Stimulated activated effector memory CD8-positive, alpha-beta T cell treated with anti-CD3 and anti-CD28 coated beads, Interleukin-12 subunit alpha, Interleukin-12 subunit beta, amount 100 ng/mL, for 72 hours (primary cell): Measurements from ENCODE around the gene FTO.

ENCODE experiments used
- ATAC-seq: fragments of 150-1000 bp; cut with Tn5 transposase; 2 replicates; pipeline ENCODE4 v1.10.0; 2021
- DNase-seq, 2 donors: peaks; one replicate each; pipeline ENCODE4 v3.0.0; 2021 to 2022; ENCODE audit warnings: low spot score in 2 of 2
- H3K27ac Mint-ChIP-seq: one replicate; pipeline ENCODE4 v1.8.0; 2022; ENCODE audit warnings: mild to moderate bottlenecking, mixed read lengths
- H3K36me3 Mint-ChIP-seq: one replicate; pipeline ENCODE4 v1.8.0; 2022; ENCODE audit warnings: mild to moderate bottlenecking, mixed read lengths
- H3K4me1 Mint-ChIP-seq: one replicate; pipeline ENCODE4 v1.8.0; 2022; ENCODE audit warnings: mixed read lengths
- H3K4me3 Mint-ChIP-seq: one replicate; pipeline ENCODE4 v1.8.0; 2022; ENCODE audit warnings: mild to moderate bottlenecking, mixed read lengths
- H3K9me3 Mint-ChIP-seq: one replicate; pipeline ENCODE4 v1.8.0; 2022; ENCODE audit warnings: mixed read lengths

Gene FTO

DNA sequence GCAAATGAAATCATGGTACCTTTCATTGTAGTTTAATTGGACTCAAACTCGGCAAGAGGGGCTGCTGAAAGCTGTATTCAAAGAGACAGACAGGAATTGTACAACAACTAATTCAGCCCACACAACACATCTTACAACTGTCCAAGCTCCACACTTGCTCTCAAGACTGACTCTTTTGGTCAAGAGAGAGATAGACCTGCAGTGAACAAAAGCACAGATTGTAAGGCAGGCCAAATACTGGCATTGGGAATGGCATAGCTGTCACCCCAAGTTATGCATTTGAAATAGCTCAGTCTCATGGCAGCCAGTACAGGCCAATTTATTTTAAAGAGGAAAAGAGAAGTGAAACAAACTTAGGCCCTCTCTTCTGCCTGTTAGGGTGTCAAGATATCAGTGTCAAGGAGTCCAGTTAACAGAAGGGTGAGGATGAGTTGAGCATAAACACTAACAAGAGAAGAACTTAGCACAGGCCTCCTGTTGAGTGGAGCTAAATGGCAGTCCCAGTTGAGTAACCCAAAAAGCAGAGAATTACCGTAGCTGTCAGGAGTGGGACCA is 366.9 kb downstream of the FTO start:
- ATAC-seq (no peak), DNase-seq (no peak)
- Mint-ChIP-seq H3K9me3 (no peaks in the 10 kb centered on the region), H3K4me3 (no peak overlapping the region), H3K36me3 (peaks cover 4% of the 10 kb centered on the region), H3K4me1 (no peaks in the 10 kb centered on the region), H3K27ac (no peak overlapping the region)

DNA sequence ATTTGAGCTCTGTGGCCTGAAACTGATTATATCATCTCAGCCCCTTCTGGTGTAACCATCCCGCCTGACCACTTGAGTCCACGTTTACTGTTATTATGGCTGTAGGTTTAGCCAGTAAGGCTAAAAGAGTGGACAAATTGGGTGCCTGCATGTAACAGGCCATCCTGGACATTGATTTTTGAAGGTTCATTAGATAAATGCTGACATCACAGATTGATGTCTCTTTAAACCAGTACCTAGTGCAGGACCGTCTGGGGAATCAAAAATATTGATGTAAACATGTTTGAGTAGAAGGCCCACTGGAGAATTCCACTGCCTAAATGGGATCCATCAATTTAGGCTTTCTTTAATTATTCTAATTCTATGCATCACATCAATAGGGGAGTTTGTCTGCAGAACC is 367.6 kb downstream of the FTO start:
- H3K4me3 Mint-ChIP-seq, result no peak overlapping the region

DNA sequence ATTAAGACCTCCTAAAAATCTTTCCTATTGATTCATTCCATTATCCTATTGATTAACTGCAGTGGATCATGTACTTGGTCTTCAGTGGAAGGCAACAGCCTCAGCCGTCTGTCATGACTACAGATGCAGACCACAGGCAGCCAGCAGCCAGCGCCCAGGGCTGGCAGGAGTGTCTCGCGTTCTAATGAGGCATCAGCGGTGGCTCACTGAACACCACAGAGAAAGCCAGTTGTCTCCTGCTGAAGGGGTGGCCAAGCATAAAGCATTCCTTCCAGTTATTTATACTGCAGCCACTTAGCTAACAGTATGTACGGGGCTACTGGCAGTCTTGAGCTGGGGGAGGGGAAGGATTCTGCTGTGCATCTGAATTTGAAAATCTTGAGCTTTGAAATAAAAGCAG is 368.3 kb downstream of the FTO start:
- peaks cover 4% of the 10 kb centered on the region for H3K36me3 Mint-ChIP-seq
- no peaks in the 10 kb centered on the region for H3K9me3 Mint-ChIP-seq
- ATAC-seq, result no peak
- DNase-seq, result no peak
- no peak overlapping the region for H3K4me3 Mint-ChIP-seq
- no peaks in the 10 kb centered on the region for H3K4me1 Mint-ChIP-seq
- H3K27ac Mint-ChIP-seq, result no peak overlapping the region

More for the DNA sequence above, 367.6 kb downstream of the FTO start:
- Mint-ChIP-seq H3K36me3 (peaks cover 4% of the 10 kb centered on the region), H3K9me3 (no peaks in the 10 kb centered on the region), H3K4me1 (no peaks in the 10 kb centered on the region), H3K27ac (no peak overlapping the region)
- DNase-seq, result no peak
- no peak for ATAC-seq

DNA sequence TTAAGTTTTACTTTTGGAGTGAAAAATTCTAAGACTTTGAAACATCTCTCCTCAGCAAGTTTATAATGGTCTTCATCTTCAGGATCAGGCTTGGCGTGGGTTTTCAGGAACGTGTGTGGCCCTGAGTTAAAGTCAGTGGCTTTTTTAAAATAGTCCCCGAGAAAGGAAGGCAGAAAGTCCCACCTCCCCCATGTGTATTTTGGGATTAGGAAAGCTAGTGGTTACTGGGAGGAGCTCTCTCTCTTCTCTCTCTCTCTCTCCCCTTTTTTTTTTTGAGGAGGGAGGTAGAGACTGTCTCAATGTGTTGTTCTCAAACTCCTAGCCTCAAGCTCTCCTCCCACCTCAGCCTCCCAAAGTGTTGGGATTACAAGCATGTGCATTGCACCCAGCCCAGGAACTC is 369.4 kb downstream of the FTO start:
- no peak for ATAC-seq
- no peaks in the 10 kb centered on the region for H3K4me1 Mint-ChIP-seq

DNA sequence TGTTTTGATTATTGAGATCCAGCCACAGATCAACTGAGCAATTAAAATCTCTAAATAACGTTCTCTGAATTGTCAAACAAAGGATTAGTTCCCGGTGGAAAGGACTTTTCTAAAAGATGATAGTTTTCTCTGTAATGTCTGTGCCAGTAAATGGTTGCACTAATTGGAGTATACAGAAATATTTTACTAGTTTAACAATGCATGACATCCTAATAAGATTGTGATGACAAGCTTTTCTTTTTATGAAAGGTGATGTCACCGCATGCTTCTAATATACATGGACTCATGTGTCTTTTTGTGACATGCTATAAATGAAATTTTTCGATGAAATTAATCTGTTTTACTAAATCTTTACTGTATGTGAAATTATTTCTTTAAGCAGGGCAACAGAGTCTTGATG is 371.5 kb downstream of the FTO start:
- Mint-ChIP-seq H3K36me3 (no peaks in the 10 kb centered on the region), H3K27ac (no peak overlapping the region), H3K9me3 (no peaks in the 10 kb centered on the region), H3K4me1 (no peaks in the 10 kb centered on the region), H3K4me3 (no peak overlapping the region)
- DNase-seq, result no peak
- ATAC-seq, result no peak

More for the DNA sequence above, 369.4 kb downstream of the FTO start:
- Mint-ChIP-seq H3K9me3 (no peaks in the 10 kb centered on the region), H3K27ac (peak overlapping the region; percentile 39), H3K4me3 (no peak overlapping the region), H3K36me3 (peaks cover 4% of the 10 kb centered on the region)
- DNase-seq, result no peak

DNA sequence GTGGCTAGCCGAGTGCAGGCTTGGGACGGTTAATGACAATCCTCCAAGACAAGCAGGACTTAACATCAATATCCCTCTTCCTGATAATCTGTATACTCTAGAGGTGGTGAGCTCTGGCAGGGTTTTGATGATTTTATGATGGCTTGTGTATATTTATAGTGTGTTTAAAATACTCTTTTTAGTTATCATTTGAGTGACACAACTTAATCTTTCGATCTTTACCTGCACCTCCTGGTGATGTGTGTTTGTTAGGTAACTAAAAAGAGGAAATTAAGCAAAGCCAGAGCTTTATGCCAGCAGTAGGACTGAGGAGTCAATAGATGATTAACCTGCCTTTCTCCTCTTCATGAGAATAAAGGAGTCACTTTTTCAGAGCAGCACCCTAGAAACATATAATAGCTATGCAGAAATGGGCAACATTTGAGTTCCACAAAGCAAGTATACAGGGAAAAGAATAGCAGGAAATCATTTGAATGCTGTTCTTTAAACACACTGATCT is 372.1 kb downstream of the FTO start:
- no peaks in the 10 kb centered on the region for H3K36me3 Mint-ChIP-seq
- H3K4me3 Mint-ChIP-seq, result no peak overlapping the region
- no peaks in the 10 kb centered on the region for H3K4me1 Mint-ChIP-seq
- no peak overlapping the region for H3K27ac Mint-ChIP-seq
- H3K9me3 Mint-ChIP-seq, result no peaks in the 10 kb centered on the region
- DNase-seq (no peak), ATAC-seq (no peak)

DNA sequence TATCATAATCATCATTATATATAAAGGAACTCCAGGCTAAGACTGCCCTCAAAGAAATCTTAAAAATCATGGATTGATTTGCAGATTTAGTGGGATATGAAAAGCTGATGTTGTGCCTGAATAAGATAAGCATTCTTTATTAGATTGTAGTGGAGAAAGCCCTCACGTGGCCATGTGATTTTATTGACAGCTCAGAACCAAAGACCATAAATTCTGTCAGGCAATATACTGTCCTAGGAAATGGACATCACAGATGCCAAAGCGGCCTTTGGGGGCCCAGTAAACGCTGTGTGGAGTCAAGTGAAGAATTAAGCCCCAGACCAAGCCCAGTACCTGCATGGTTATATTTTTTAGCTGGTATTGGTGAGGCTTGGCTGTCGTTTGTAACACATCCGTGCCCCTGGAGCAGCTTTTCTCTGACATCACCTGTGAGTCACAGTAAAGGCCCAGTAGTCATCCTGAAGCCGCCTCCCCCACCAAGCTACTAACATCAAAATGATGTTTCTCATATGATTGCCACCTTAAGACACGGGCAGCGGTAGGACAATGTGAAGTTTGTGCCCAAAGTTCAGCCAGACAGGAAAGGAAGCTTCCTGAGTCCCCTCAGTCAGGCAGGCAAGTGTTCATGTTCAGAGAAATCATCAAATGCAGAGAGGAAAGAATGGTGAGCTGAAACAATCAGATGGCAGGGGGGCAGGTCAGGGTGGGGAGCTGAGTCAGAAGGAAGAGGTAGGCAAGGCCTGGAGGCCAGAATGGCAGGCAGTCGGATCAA is 373.3 kb downstream of the FTO start:
- no peak for DNase-seq
- no peaks in the 10 kb centered on the region for H3K36me3 Mint-ChIP-seq
- H3K9me3 Mint-ChIP-seq, result no peaks in the 10 kb centered on the region
- H3K4me3 Mint-ChIP-seq, result no peak overlapping the region
- no peak overlapping the region for H3K27ac Mint-ChIP-seq
- no peaks in the 10 kb centered on the region for H3K4me1 Mint-ChIP-seq
- ATAC-seq, result no peak

DNA sequence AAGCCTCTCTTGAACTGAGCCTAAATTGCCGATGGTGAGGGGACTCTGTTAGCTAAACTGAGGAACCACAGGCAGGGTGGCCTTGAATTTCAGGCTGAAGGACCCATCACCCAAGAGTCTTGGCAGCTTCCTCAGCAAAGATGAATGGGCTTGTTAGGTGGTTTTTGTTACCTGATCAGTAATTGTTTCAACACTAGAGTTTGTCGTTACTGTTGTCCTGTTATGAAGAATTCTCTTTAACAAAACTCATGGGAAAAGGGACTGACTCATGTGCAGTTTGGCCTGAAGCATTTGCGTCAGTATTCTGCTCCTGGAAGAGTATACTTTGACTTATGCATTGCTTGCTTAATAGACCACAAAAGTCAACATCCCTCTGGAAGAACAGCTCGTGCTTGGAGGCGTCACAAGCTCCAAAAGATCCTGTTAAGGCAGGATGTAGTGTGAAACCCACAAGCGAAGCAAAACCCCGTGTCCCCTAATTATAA is 376.6 kb downstream of the FTO start:
- no peak overlapping the region for H3K27ac Mint-ChIP-seq
- H3K9me3 Mint-ChIP-seq, result no peaks in the 10 kb centered on the region
- H3K4me1 Mint-ChIP-seq, result no peaks in the 10 kb centered on the region
- no peaks in the 10 kb centered on the region for H3K36me3 Mint-ChIP-seq
- no peak for DNase-seq
- H3K4me3 Mint-ChIP-seq, result no peak overlapping the region
- no peak for ATAC-seq

DNA sequence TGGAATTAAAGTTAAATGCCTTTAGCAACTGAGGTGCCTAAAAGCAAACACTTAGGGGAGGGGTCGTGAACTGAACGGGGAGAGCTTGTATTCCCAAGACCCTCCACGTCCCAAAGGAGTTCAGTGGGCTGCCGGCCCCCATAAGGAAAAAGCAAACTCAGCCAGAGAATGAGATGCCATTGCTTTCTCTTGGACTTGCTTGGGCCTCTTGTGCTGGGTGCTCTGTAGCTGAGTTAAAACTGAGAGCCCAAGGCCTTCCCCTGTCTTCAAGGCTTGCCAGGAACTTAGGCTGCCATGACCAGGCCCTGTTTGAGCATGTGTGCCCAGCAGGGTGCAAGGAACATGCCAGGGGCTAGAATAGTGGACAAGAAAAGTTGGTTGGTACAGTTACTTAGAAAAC is 382.8 kb downstream of the FTO start:
- DNase-seq (no peak), ATAC-seq (no peak)
- no peak overlapping the region for H3K4me3 Mint-ChIP-seq
- H3K4me1 Mint-ChIP-seq, result no peaks in the 10 kb centered on the region
- no peak overlapping the region for H3K27ac Mint-ChIP-seq
- H3K9me3 Mint-ChIP-seq, result peaks cover 2% of the 10 kb centered on the region
- H3K36me3 Mint-ChIP-seq, result no peaks in the 10 kb centered on the region

DNA sequence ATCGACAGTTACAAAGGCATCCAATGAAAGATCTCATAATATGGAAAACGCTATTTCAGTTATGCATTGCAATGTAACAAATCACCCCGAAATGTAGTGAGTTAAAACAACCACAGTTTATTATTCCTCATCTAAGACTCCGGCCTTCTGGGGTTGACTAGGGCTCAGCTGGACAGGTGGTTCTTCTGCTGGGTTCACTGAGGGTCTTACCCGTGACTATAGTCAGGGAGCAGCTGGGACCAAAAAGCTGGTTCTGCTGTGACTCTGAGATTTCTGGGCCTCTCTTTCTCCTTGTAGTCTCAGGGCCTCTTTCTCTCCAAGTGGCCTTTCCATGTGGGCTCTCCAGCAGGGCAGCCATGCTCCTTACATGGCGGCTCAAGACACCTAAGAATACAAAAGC is 386.6 kb downstream of the FTO start:
- H3K4me1 Mint-ChIP-seq, result no peaks in the 10 kb centered on the region
- peaks cover 5% of the 10 kb centered on the region for H3K9me3 Mint-ChIP-seq
- no peak for DNase-seq
- no peaks in the 10 kb centered on the region for H3K36me3 Mint-ChIP-seq
- H3K27ac Mint-ChIP-seq, result no peak overlapping the region
- ATAC-seq, result no peak
- H3K4me3 Mint-ChIP-seq, result no peak overlapping the region

DNA sequence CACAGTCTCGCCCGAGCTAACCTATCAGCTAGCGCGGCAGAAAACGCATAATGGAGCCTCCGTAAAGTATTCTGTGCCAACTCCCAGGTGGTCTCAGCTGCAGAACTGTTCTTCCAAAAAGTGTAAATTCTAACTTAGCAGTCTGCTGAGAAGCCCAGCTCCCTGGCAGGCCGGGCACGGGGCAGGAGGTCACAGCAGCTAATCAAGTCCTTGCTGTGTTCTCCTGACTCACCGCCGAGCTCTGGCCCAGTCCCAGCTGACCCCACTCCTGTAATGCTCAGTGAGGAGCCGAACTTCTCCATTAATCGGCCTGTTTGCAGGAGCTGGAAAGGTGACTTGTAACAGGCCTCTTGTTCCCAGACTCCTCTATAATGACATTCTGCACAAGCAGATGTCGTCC is 389.3 kb downstream of the FTO start:
- DNase-seq, result no peak
- Mint-ChIP-seq H3K4me3 (no peak overlapping the region), H3K4me1 (no peaks in the 10 kb centered on the region), H3K9me3 (peaks cover 9% of the 10 kb centered on the region), H3K27ac (no peak overlapping the region), H3K36me3 (no peaks in the 10 kb centered on the region)
- ATAC-seq, result no peak

DNA sequence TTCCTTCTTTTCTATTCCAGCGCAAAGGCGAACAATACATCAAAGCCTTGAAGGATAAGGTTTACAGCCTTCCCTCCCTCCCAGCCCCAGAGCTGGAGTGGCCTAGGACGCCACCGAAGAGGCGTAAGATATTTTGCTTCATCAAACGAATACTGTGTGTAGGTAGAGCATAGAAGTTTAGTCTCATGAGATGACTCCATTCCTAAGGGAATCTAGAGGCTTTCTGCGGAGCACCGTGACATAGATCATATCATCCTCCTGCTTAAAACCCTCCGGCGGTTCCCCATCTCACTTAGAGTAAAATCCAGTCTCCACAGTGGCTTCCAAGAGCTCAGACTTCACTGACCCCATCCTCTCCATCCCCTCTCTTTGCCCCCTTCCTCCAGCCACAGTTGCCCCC is 390.7 kb downstream of the FTO start:
- peaks cover 9% of the 10 kb centered on the region for H3K9me3 Mint-ChIP-seq
- H3K36me3 Mint-ChIP-seq, result no peaks in the 10 kb centered on the region
- DNase-seq (no peak), ATAC-seq (no peak)
- H3K27ac Mint-ChIP-seq, result no peak overlapping the region
- H3K4me3 Mint-ChIP-seq, result no peak overlapping the region
- H3K4me1 Mint-ChIP-seq, result no peaks in the 10 kb centered on the region

DNA sequence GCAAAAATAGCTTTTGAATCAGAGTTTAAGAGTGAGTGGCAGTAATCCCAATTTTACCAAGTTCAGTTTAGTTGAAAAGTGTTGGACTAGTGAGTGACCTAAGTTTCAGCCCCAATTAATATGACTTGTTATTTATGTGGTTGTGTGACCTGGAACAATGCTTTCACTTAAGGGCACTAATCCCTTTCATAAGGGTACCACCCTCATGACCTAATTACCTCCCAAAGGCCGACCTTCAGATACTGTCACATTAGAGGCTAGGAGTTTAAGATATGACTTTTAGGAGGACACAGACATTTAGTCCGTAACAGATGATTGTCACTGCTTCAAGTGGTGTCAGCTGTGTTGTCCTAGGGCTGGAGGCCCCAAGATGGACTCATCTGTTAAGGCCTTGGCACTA is 392.7 kb downstream of the FTO start:
- Mint-ChIP-seq H3K4me1 (no peaks in the 10 kb centered on the region), H3K4me3 (no peak overlapping the region), H3K9me3 (peaks cover 7% of the 10 kb centered on the region), H3K27ac (no peak overlapping the region), H3K36me3 (no peaks in the 10 kb centered on the region)
- ATAC-seq, result no peak
- DNase-seq, result no peak

DNA sequence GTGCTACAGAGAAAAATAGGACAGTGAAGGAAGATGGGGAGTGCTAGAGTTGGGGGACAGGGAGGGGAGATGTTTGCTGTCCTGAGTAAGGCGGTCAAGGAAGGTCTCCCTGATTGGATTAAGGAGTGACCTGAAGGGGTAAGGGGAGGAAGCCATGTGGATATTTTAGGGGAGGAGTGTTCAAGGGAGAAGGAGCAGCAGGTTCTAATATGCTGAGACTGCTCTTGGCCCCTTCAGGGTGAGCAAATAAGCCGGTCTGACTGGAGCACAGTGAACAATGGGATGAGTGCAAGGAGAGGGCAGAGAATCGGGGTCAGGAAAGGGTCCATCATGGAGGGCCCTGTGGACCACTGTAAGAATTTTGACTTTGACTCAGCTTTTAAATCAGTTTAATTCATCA is 393.8 kb downstream of the FTO start:
- H3K36me3 Mint-ChIP-seq, result no peaks in the 10 kb centered on the region
- H3K4me1 Mint-ChIP-seq, result no peaks in the 10 kb centered on the region
- H3K9me3 Mint-ChIP-seq, result peaks cover 7% of the 10 kb centered on the region
- H3K4me3 Mint-ChIP-seq, result no peak overlapping the region
- H3K27ac Mint-ChIP-seq, result no peak overlapping the region
- ATAC-seq, result no peak
- no peak for DNase-seq

DNA sequence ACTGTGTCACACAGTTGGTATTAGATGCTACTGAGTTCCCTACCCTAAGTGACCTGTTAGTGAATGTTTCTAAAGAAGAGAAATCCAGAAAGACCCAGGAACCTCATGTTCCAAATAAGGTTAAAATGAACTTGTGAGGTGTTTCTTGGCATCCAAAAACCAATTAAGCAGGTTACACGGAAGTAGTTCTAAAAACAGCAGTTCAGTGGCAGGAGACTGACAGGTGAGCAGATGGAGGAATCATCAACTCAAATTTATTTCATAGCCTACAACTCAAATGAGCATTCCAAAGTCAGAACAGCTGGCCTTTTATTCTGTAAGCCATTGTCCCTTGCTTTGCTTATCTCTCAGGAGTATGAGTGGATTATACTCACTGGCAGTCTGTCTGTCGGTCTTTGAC is 394.3 kb downstream of the FTO start:
- DNase-seq (no peak), ATAC-seq (no peak)
- H3K4me1 Mint-ChIP-seq, result no peaks in the 10 kb centered on the region
- no peak overlapping the region for H3K27ac Mint-ChIP-seq
- no peak overlapping the region for H3K4me3 Mint-ChIP-seq
- no peaks in the 10 kb centered on the region for H3K36me3 Mint-ChIP-seq
- peaks cover 7% of the 10 kb centered on the region for H3K9me3 Mint-ChIP-seq

DNA sequence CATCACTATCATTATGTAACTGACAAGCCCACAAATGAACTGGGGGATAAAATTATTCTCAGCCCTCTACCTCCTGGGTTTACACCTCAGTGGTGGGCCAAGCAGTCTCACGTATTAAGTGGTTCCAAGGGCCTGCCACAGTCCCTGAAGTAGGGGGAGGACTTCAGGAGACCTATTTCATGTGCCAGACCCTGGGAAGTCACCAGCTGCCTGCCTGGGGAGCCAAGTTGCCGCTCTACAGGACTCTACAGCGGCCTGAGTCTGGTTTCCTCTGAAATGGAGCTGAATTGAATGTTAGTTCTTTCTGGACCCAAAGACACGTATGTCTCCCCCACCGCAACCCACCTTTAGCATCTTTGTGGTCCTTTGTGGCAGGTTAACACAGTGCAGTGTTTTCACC is 395.7 kb downstream of the FTO start:
- H3K4me1 Mint-ChIP-seq, result no peaks in the 10 kb centered on the region
- no peak overlapping the region for H3K4me3 Mint-ChIP-seq
- H3K36me3 Mint-ChIP-seq, result no peaks in the 10 kb centered on the region
- no peak overlapping the region for H3K27ac Mint-ChIP-seq
- H3K9me3 Mint-ChIP-seq, result peaks cover 7% of the 10 kb centered on the region
- DNase-seq (no peak), ATAC-seq (no peak)
